Measurements from ENCODE around the gene TBXAS1.

DNA sequence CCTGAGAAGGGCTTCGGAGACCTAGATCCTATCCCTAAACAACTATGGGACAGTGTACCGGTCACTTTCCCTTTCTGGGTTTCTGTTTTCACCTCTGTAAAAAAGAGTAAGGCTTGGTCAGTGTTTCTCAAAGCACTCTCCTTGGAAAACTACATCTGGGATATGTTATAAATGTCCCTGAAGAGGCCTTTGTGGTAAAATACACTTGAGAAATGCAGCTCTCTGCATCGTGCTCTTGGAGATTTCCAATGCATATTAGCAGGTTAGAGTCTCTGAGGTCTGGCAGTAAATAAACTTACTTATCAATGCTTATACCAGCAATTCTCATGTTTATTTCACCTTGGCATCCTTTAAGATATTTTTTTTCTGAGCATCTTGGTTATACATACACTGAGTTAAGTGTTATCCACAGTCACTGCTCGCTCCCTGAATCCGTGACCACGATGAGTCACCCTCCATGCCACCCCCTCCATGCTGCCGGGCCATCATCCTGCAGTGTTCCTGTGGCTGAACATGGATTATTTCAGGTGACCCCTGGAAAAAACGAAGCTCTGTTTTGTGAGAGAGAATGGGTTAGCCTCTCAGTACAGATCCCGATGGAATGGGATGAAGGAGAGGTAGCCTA lies 3.3 kb upstream of the TBXAS1 start:
- TF ChIP-seq, protein P1, sequence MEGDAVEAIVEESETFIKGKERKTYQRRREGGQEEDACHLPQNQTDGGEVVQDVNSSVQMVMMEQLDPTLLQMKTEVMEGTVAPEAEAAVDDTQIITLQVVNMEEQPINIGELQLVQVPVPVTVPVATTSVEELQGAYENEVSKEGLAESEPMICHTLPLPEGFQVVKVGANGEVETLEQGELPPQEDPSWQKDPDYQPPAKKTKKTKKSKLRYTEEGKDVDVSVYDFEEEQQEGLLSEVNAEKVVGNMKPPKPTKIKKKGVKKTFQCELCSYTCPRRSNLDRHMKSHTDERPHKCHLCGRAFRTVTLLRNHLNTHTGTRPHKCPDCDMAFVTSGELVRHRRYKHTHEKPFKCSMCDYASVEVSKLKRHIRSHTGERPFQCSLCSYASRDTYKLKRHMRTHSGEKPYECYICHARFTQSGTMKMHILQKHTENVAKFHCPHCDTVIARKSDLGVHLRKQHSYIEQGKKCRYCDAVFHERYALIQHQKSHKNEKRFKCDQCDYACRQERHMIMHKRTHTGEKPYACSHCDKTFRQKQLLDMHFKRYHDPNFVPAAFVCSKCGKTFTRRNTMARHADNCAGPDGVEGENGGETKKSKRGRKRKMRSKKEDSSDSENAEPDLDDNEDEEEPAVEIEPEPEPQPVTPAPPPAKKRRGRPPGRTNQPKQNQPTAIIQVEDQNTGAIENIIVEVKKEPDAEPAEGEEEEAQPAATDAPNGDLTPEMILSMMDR (IDR thresholded peaks at IDR 0.05), result no peak
- TF ChIP-seq POLR2A (IDR thresholded peaks at IDR 0.05), result no peak
